22Rv1 (cell line): ENCODE results near the gene PHF21A.

Experiments
- H3K27ac ChIP-seq: fragments of 450-650 bp; 2 replicates; pipeline ENCODE4 v1.5.1; 2017
- CTCF ChIP-seq: fragments of 450-650 bp; IDR thresholded peaks from 2 replicates; pipeline ENCODE4 v1.5.1; 2017; ENCODE audit warnings: mild to moderate bottlenecking
- ZFX ChIP-seq: fragments of 450-650 bp; IDR thresholded peaks from 2 replicates; pipeline ENCODE4 v1.6.1; 2017; ENCODE audit warnings: antibody characterized with exemption, borderline replicate concordance

Gene PHF21A

GRCh38 chr11:45932217-45932616 is 189.0 kb downstream of the PHF21A start:
- no peak for TF ChIP-seq CTCF
- TF ChIP-seq ZFX: no peak
- H3K27ac ChIP-seq: no peak overlapping the region

- TF ChIP-seq CTCF (no peak), ZFX (no peak)
These were observed 189.5 kb downstream of the PHF21A start for GRCh38 chr11:45931739-45932138.

GRCh38 chr11:45930951-45931570 is 190.2 kb downstream of the PHF21A start:
- H3K27ac ChIP-seq: 0 out of 2 replicates have a peak overlapping the region, but pooled peaks have one; percentile 12
- TF ChIP-seq CTCF (no peak), ZFX (no peak)

More at GRCh38 chr11:45931739-45932138, 189.5 kb downstream of the PHF21A start:
- no peak overlapping the region for H3K27ac ChIP-seq

GRCh38 chr11:45930031-45930794 is 191.0 kb downstream of the PHF21A start:
- TF ChIP-seq CTCF (no peak), ZFX (no peak)
- H3K27ac ChIP-seq: peak overlapping the region; percentile 13; the same call in 1 of the 2 replicates

- H3K27ac ChIP-seq: peak overlapping the region; percentile 13; the same call in 1 of the 2 replicates
- TF ChIP-seq ZFX (no peak), CTCF (no peak)
These were observed 191.7 kb downstream of the PHF21A start for GRCh38 chr11:45929486-45930030.

GRCh38 chr11:45928535-45929215 is 192.6 kb downstream of the PHF21A start:
- H3K27ac ChIP-seq: no peak overlapping the region
- TF ChIP-seq CTCF: no peak
- no peak for TF ChIP-seq ZFX
